Hematopoietic multipotent progenitor cell treated with erythropoietin and hydrocortisone succinate and interleukin-3 and kit ligand, for 8 days (in vitro differentiated cells): Measurements from ENCODE around the gene GRWD1.

Experiments used
- DNase-seq: peaks from one replicate; pipeline ENCODE4 v3.0.0-alpha.2; 2015

GRWD1 gene

GRCh38 chr19:48461651-48461981, 15.8 kb downstream of the GRWD1 start:
- DNase-seq: no peak

GRCh38 chr19:48461982-48462655, 16.3 kb downstream of the GRWD1 start:
- DNase-seq: no peak

DNA sequence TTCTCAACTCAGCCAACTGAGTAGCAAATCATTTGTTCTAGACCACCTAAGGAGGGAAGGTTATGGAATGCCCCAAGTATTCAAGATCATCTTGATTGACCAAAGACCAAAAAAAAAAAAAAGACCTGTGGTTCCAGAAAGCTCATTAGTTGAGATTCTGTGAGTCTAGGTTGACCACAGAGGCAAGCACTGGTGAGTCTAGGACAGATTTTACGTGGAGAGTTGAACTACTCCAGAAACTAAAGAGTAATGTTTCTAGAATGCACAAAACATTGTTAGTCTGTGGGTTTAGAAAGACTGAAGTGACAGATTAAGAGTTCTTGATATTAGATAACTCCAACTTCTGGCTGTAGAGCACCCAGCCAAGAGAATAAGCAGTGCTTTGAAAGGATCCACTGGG, 19.4 kb downstream of the GRWD1 start:
- no peak for DNase-seq

GRCh38 chr19:48466561-48467325, 21.0 kb downstream of the GRWD1 start:
- no peak for DNase-seq

DNA sequence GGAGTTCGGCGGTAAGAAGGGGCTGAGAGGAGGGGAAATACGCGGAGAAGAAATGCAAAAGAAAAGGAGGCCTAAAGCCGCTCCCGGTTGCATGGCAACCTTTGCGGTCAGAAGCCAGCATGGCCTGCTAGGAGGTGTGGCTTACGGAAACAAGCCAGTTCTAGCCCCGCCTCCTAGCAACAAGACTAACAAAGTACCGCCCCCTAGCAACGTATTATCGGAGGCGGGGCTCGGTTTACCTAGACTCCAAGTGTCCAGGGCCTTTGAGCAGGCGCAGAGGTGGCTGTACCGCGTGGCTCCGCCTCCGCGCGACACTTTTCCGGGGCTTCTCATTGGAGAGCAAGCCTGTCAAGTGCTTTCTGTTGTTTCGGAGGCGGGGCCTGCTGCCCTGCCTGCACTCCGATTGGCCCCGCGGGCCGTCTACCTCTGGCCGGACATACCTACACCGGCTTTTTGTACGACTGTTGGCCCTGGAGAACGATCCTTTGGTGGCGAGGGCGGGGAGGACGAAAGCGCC, 23.0 kb downstream of the GRWD1 start:
- DNase-seq: peak; percentile 100

GRCh38 chr19:48469289-48469881, 23.6 kb downstream of the GRWD1 start, which contains the start of gene CYTH2:
Gene CYTH2 (plus strand): TSS chr19:48469369. CDS start chr19:48469508, 139 bp downstream.
- DNase-seq: peak; percentile 78

DNA sequence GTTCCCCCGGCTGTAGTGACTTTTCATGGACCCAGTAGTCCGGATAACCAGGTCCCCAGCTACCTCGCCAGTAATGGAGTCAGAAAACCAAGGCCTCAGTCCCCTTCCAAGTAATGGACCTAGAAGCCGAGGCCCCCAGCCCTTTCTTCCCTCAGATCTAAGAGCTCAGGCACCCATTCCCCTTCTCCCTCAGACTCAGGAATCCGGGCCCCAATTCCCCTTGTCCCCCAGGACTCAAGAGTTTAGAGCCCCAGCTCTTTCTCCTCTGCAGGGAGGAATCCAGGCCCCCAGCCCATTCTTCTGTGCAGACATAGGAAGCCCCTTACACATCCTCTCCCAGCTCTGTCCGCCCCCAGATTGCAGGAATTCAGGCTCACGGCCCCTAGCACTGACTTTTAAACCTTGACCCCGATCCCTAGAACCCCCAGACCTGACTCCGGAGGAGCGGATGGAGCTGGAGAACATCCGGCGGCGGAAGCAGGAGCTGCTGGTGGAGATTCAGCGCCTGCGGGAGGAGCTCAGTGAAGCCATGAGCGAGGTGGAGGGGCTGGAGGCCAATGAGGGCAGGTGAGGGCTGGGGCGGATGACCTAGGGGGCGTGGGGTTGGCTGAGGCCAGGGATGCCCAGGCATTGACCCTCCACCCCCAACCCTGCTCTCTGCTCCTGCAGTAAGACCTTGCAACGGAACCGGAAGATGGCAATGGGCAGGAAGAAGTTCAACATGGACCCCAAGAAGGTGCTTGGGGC, 24.3 kb downstream of the GRWD1 start:
- DNase-seq: no peak

- DNase-seq: no peak
Observed at GRCh38 chr19:48470856-48471255, 25.1 kb downstream of the GRWD1 start.

GRCh38 chr19:48471836-48472235, 26.1 kb downstream of the GRWD1 start:
- no peak for DNase-seq

GRCh38 chr19:48473161-48473966, 27.6 kb downstream of the GRWD1 start:
- no peak for DNase-seq

DNA sequence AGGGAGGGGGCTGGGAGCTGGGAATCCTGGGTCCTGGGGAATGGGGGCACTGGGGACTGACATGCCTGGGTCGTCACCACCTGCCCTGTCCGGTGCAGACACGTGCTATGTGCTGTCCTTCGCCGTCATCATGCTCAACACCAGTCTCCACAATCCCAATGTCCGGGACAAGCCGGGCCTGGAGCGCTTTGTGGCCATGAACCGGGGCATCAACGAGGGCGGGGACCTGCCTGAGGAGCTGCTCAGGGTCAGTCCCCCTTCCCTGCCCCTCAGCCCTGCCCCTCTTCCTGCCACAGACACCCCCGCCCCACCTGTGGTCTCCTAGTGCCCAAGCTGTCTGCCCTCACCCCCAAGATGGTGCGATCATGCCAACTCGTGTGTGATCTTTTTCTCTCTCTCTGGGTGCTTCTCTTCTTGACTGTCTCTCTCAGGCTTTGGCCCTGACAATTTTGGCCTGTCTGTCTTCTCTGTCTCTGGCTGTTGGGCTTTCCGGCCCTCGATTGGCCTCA, 28.4 kb downstream of the GRWD1 start:
- no peak for DNase-seq

DNA sequence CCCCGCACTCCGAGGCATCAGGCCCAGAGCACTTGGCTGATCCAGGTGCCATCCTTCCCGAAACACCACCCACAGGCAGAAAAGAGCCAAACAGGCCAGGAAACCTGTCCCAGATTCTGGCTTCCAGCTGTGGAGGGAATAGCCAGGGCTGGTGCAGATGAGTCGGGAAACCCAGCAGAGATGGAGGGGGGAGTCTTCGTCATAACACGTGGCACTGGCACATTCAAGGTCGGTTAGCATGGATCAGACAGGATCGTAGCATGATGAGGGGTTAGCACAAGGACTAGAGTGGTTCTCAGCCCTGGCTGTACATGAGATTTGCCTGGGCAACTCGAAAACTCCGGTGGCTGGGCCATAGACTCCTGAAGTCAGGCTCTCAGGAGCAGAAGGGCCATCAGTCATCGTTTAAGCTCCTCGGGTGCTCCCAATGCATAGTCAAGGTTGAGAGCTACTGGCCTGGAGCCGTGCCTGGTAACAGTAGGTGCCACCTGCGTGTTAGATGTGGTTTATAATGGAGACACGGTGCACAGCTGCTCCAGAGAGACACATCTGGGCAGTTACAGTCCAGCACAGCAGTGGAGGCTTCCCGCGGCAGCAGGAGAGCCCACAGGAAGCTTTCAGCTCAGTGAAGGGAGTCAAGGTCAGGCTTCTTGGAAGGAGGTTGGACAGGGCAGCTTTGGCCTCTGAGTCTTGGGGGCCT, 29.7 kb downstream of the GRWD1 start:
- no peak for DNase-seq

DNA sequence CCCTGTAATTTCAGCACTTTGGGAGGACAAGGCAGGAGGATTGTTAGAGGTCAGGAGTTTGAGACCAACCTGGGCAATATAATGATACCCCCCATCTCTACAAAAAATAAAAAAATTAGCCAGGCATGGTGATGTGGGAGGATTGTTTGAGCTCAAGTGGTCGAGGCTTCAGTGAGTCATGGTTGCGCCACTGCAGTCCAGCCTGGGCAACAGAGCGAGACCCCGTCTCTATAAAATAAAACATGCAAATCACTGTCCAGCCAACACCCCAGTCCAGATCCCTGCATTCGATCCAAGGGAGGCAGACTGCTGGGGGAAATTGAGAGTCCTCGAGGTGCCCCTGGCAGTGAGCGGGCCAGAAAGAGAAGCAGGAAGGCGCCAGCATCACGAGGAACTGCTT, 30.4 kb downstream of the GRWD1 start:
- no peak for DNase-seq

GRCh38 chr19:48477067-48477685, 31.4 kb downstream of the GRWD1 start:
- DNase-seq: no peak

DNA sequence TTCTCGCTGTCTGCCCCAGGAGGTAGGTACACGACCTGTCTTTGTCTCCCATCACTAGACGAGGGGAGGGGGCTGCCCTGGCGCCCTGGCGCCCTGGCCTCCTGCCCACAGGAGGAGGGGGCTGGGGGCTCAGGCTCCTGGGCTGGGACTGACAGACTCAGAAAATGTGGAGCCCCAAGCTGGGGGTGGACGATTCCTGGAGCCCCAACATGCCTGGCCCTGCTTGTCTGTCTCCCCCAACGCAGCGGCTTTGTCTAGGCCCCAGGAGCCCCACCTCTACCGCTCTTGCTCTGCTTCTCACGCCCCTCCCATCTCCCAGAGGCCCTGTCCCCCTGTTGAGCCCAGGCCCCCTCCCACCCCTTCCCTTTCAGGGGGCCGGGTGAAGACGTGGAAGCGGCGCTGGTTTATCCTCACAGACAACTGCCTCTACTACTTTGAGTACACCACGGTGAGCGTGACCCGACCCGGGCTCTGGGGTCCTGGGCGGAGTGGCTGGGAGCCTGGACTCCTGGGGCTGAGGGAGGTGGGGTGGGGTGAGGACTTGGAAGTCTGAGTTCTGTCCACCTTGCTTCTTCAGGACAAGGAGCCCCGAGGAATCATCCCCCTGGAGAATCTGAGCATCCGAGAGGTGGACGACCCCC, 32.0 kb downstream of the GRWD1 start:
- no peak for DNase-seq

- DNase-seq: no peak
Observed at GRCh38 chr19:48478339-48479256, 32.8 kb downstream of the GRWD1 start.

GRCh38 chr19:48479686-48480085, 33.9 kb downstream of the GRWD1 start:
- no peak for DNase-seq

- DNase-seq: peak; percentile 53
Observed at GRCh38 chr19:48480183-48480557, 34.4 kb downstream of the GRWD1 start.
